GM12801 (cell line): ENCODE measurements around the gene MSGN1.

Experiments
- TF ChIP-seq, protein P1 (sequence below): IDR thresholded peaks from one replicate; pipeline ENCODE4 v1.5.1; 2011; ENCODE audit warnings: control low read depth; ENCODE audit not compliant: insufficient read length; ENCODE audit errors: extremely low read depth

The MSGN1 gene

DNA sequence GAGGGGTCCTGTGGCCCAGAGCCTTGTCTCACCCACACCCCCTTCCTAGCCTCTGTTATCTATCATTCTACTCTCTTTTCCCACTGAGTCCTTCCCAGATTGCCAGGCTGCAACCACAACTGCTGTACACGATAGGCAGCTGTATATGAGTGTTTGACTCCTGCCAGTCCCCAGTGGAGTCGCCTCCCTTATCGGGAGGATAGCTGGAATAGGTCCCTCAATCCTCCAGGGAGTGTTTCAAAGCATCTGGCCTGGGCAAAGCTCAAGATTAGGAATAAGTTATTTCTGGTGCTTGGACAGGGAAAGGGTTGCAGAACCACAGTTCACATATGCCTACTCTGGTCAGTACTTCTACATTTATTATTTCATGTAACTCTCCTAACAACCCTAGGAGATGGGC is 4.8 kb downstream of the MSGN1 start:
- TF ChIP-seq, protein P1, sequence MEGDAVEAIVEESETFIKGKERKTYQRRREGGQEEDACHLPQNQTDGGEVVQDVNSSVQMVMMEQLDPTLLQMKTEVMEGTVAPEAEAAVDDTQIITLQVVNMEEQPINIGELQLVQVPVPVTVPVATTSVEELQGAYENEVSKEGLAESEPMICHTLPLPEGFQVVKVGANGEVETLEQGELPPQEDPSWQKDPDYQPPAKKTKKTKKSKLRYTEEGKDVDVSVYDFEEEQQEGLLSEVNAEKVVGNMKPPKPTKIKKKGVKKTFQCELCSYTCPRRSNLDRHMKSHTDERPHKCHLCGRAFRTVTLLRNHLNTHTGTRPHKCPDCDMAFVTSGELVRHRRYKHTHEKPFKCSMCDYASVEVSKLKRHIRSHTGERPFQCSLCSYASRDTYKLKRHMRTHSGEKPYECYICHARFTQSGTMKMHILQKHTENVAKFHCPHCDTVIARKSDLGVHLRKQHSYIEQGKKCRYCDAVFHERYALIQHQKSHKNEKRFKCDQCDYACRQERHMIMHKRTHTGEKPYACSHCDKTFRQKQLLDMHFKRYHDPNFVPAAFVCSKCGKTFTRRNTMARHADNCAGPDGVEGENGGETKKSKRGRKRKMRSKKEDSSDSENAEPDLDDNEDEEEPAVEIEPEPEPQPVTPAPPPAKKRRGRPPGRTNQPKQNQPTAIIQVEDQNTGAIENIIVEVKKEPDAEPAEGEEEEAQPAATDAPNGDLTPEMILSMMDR: no peak

DNA sequence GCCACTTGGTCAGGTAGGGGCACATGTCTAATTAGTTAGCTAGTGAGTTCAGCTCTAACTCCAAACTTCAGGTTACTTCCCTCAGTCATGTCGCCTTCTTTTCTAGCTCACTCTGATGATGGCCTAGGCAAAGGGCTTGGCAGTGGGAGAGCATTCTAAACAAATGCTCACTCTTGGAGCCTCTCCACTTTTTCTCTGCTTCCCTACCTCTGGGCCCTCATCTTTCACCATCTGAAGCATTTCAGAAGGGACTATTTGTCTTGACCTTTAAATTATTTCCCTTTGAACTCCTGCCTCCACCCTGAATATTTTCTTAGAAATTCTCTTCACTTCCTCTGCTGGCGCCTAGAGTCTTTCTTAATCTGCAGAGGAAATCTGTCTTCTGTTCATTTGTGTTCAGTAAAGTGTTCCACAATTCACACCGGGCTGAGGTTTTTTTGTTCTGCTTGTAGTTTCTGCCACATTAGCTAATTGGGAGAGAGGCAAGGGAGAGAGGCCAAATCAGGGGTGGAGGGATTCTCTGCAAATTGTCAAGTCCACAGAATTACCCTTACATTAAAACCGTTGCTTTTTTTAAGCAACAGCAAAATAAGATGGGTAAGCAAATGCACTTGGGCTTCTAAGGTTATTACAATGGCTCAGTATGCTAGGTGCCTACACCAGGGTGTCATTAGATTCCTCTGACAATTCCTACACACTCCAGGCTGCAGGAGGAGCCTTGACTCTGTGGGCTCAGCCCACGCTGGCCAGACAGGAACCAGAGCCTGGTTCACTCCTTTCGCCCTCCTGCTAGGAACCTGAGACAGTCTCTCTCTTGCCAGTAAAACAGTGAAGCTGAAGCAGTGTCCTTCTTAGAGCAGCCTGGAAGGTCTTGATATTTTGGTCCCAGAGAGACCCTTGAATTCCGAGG is 5.5 kb downstream of the MSGN1 start:
- TF ChIP-seq, protein P1: no peak

DNA sequence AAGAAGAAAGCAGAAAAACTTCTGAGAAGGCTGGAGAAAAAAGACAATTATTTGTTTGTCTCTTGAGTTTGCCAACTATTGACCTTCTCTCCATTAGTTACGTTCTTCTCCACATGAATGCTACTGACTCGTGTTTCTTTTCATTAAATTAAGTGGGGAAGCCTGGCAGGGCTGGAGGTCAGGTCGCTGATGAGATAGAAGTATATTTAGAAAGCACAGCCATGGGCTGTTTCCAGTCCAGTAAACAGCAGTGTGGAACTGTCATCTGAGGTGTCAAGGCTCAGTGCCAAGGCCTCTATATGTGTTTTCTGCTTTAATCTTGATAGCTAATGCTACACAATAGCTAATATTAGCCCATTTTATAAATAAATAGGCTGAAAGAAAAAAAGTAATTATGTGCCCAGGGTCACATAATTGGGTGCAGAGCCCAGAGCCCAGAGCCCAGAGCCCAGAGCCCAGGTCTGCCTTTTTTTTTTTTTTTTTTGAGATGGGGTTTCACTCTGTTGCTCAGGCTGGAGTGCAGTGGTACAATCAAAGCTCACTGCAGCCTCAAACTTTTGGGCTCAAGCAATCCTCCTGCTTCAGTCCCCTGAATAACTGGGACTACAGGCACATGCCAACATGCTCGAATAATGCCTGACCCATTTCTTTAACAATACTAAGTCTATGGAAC is 6.3 kb downstream of the MSGN1 start:
- TF ChIP-seq, protein P1: no peak

GRCh38 chr2:17827316-17827715 is 11.1 kb downstream of the MSGN1 start:
- TF ChIP-seq, protein P1: no peak

GRCh38 chr2:17827785-17828184 is 11.5 kb downstream of the MSGN1 start:
- TF ChIP-seq, protein P1: no peak

- TF ChIP-seq, protein P1: no peak
These were observed 14.1 kb downstream of the MSGN1 start for GRCh38 chr2:17830053-17831034.

- TF ChIP-seq, protein P1: no peak
These were observed 19.3 kb downstream of the MSGN1 start for GRCh38 chr2:17835516-17835915.
